ENCODE measurements around the gene AXDND1. TPM values are rescaled to one million over a fixed set of nuclear protein-coding genes. Genes with fewer than 3 reads are reported as not detected.
"Not testable (repeated sequence)": the region's sequence is repeated elsewhere in the genome, so short reads cannot be mapped to it uniquely, and the experiment has no call there.

The AXDND1 gene
- polyA plus RNA-seq, 1 experiment, result 0.27 TPM

GRCh38 chr1:179384027-179384426, 18.3 kb downstream of the AXDND1 start:
- TF ChIP-seq CTCF (IDR thresholded peaks at IDR 0.05; ENCODE audit: insufficient read depth, low read depth, low read length), result no peak
- Histone ChIP-seq H3K27me3 (ENCODE audit: control insufficient read depth, insufficient read depth, low read length) (no peaks in the 10 kb centered on the region), H3K4me3 (ENCODE audit: low read depth, low read length) (no peak overlapping the region), H3K36me3 (ENCODE audit: control insufficient read depth, insufficient read depth, low read length) (no peaks in the 10 kb centered on the region)
- CTCF ChIA-PET, result no interaction called here
- DNase-seq (ENCODE audit: low read depth), result no peak
- POLR2A ChIA-PET, result no interaction called here

GRCh38 chr1:179385510-179385909, 19.7 kb downstream of the AXDND1 start:
- ChIA-PET POLR2A (interaction anchor here (0.6 kb wide), 1 partner anchor 879 kb away, joined by 3 read pairs; no protein-coding TSS in a partner anchor), CTCF (no interaction called here)
- H3K4me3 ChIP-seq (ENCODE audit: low read depth, low read length), result no peak overlapping the region
- no peaks in the 10 kb centered on the region for H3K27me3 ChIP-seq (ENCODE audit: control insufficient read depth, insufficient read depth, low read length)
- no peaks in the 10 kb centered on the region for H3K36me3 ChIP-seq (ENCODE audit: control insufficient read depth, insufficient read depth, low read length)
- DNase-seq (ENCODE audit: low read depth), result no peak
- no peak for TF ChIP-seq CTCF (IDR thresholded peaks at IDR 0.05; ENCODE audit: insufficient read depth, low read depth, low read length)

DNA sequence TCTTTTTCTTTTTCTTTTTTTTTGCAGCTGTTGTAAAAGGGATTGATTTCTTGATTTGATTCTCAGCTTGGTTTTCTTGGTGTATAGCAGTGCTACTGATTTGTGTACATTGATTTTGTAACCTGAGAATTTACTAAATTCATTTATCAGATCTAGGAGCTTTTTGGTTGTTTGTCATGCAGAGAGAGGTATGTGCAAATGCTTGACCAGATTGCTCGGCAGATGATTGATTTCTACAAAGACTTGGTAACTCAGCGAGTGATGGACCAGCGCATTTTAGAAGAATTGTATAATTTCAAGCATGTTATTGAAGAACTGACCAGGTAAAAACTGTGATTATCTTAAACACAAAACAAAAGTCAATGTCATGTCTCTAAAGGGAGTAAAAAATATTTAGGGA, 27.9 kb downstream of the AXDND1 start:
- Histone ChIP-seq H3K36me3 (ENCODE audit: control insufficient read depth, insufficient read depth, low read length) (no peaks in the 10 kb centered on the region), H3K27me3 (ENCODE audit: control insufficient read depth, insufficient read depth, low read length) (no peaks in the 10 kb centered on the region), H3K4me3 (ENCODE audit: low read depth, low read length) (no peak overlapping the region)
- TF ChIP-seq CTCF (IDR thresholded peaks at IDR 0.05; ENCODE audit: insufficient read depth, low read depth, low read length), result no peak
- CTCF ChIA-PET, result no interaction called here
- POLR2A ChIA-PET, result no interaction called here
- DNase-seq (ENCODE audit: low read depth), result no peak

DNA sequence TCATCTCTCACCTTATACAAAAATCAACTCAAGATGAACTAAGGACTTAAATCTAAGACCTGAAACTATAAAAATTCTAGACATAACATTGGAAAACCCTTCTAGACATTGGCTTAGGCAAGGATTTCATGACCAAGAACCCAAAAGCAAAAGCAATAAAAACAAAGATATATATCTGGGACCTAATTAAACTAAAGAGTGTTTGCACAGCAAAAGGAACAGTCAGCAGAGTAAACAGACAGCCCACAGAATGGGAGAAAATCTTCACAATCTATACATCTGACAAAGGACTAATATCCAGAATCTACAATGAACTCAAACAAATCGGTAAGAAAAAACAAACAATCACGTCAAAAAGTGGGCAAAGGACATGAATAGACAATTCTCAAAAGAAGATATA, 33.6 kb downstream of the AXDND1 start:
- POLR2A ChIA-PET; DNase-seq (ENCODE audit: low read depth); H3K4me3 ChIP-seq (ENCODE audit: low read depth, low read length); CTCF ChIA-PET; H3K36me3 ChIP-seq (ENCODE audit: control insufficient read depth, insufficient read depth, low read length); H3K27me3 ChIP-seq (ENCODE audit: control insufficient read depth, insufficient read depth, low read length): not testable (repeated sequence)

DNA sequence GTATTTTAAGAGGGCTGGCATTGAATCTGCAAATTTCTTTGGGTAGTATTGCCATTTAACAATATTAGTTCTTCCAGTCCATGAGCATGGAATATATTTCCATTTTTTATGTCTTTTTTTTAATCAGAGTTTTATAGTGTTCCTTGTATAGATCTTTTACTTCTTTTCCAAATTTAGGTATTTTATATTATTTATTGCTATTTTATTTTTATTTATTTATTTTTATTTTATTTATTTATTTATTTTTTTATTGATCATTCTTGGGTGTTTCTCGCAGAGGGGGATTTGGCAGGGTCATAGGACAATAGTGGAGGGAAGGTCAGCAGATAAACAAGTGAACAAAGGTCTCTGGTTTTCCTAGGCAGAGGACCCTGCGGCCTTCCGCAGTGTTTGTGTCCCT, 52.0 kb downstream of the AXDND1 start:
- H3K4me3 ChIP-seq (ENCODE audit: low read depth, low read length); H3K36me3 ChIP-seq (ENCODE audit: control insufficient read depth, insufficient read depth, low read length); DNase-seq (ENCODE audit: low read depth); CTCF ChIA-PET; H3K27me3 ChIP-seq (ENCODE audit: control insufficient read depth, insufficient read depth, low read length); POLR2A ChIA-PET: not testable (repeated sequence)

DNA sequence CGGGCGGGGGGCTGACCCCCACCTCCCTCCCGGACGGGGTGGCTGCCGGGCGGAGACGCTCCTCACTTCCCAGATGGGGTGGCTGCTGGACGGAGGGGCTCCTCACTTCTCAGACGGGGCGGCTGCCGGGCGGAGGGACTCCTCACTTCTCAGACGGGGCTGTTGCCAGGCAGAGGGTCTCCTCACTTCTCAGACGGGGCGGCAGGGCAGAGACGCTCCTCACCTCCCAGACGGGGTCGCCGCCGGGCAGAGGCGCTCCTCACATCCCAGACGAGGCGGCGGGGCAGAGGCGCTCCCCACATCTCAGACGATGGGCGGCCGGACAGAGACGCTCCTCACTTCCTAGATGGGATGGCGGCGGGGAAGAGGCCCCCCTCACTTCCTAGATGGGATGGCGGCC, 52.9 kb downstream of the AXDND1 start:
- DNase-seq (ENCODE audit: low read depth); H3K36me3 ChIP-seq (ENCODE audit: control insufficient read depth, insufficient read depth, low read length); CTCF ChIA-PET; H3K4me3 ChIP-seq (ENCODE audit: low read depth, low read length); H3K27me3 ChIP-seq (ENCODE audit: control insufficient read depth, insufficient read depth, low read length); POLR2A ChIA-PET: not testable (repeated sequence)

DNA sequence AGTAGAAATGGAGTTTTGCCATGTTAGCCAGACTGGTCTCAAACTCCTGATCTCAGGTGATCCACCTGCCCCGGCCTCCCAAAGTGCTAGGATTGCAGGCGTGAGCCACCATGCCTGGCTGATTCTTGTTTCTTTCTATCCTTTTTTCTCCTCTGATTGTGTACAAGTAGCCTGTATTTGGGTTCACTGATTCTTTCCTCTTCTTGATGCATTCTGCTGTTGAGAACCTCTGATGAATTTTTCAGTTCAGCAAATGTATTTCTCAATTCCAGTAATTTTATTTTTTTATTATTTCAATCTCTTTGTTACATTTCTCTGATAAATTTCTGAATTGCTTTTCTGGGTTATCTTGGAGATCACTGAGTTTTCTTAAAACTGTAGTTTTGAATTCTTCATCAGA, 58.8 kb downstream of the AXDND1 start:
- Histone ChIP-seq H3K4me3 (ENCODE audit: low read depth, low read length) (no peak overlapping the region), H3K27me3 (ENCODE audit: control insufficient read depth, insufficient read depth, low read length) (no peaks in the 10 kb centered on the region), H3K36me3 (ENCODE audit: control insufficient read depth, insufficient read depth, low read length) (no peaks in the 10 kb centered on the region)
- DNase-seq (ENCODE audit: low read depth), result no peak
- CTCF ChIA-PET, result interaction anchor here (0.6 kb wide), 1 partner anchor 195 kb away, joined by 4 read pairs; no protein-coding TSS in a partner anchor
- POLR2A ChIA-PET, result no interaction called here
- TF ChIP-seq CTCF (IDR thresholded peaks at IDR 0.05; ENCODE audit: insufficient read depth, low read depth, low read length), result no peak

Measured in BJ (cell line).